Measurements from ENCODE around the gene AVPI1. TPM values are rescaled to one million over a fixed set of nuclear protein-coding genes. Genes with fewer than 3 reads are reported as not detected.
A peak's percentile ranks its signal among the peaks of the same experiment; 100 is the strongest.

Gene AVPI1
- total RNA-seq, 2 experiments from 2014 or later = 10.7 to 11.6 TPM

DNA sequence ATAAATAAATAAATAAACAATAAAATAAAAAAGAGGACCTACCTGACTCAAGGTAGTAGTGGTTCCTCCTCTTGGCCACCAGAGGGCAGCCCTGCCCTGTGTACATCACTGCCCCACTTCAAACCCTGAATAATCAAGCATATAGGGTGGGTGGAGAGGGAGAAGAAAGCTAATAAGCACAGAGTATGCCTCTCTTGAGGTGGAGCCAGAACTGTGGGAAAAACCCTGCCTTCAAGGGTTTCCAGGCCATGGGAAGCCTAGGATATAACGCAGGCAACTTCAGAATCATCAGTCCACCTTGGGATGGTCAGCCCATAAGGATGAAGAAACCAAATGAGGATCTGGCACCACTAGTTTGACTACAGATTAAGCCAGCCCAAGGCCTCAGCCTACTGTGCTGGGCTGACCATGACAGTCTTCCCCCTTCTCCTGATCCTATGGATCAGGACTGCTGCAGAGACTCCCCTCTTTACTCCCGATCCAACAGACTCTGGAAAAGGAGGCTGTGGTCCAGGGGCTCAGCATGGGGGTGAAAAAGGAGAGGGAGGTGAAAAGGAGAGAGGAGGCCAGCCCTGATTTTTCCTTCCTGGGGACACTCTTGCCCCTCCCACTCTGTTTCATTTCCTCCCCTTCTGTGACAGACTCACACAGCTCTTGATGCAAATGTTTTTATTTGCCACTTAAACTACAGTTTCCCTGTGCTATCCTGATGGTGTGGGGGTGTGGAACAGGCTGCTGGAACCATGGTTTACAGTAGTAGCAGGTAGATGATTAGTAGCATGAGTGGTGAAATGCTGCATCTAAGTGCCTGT, 10.1 kb downstream of the AVPI1 start:
- peaks cover 5% of the 10 kb centered on the region for H3K4me1 ChIP-seq (ENCODE audit: insufficient read depth, low read length)
- TF ChIP-seq, protein P1, sequence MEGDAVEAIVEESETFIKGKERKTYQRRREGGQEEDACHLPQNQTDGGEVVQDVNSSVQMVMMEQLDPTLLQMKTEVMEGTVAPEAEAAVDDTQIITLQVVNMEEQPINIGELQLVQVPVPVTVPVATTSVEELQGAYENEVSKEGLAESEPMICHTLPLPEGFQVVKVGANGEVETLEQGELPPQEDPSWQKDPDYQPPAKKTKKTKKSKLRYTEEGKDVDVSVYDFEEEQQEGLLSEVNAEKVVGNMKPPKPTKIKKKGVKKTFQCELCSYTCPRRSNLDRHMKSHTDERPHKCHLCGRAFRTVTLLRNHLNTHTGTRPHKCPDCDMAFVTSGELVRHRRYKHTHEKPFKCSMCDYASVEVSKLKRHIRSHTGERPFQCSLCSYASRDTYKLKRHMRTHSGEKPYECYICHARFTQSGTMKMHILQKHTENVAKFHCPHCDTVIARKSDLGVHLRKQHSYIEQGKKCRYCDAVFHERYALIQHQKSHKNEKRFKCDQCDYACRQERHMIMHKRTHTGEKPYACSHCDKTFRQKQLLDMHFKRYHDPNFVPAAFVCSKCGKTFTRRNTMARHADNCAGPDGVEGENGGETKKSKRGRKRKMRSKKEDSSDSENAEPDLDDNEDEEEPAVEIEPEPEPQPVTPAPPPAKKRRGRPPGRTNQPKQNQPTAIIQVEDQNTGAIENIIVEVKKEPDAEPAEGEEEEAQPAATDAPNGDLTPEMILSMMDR (IDR thresholded peaks at IDR 0.05) = peak; percentile 91
- H3K27me3 Mint-ChIP-seq = no peaks in the 10 kb centered on the region
- no peak overlapping the region for H3K4me3 Mint-ChIP-seq
- peak; percentile 94 for ATAC-seq (ENCODE audit: poor library complexity)
- H3K4me1 Mint-ChIP-seq (ENCODE audit: low read depth) = no peaks in the 10 kb centered on the region
- H3K9me3 ChIP-seq (ENCODE audit: control insufficient read depth in 1 of 2, insufficient read depth in 1 of 2, low read length in 2 of 2) = no peaks in the 10 kb centered on the region
- no peak overlapping the region for H3K27ac Mint-ChIP-seq
- ChIA-PET POLR2A (interaction anchor here (1.2 to 3.0 kb wide), 2 partner anchors 10 to 60 kb away, joined by 5 to 21 read pairs; partner anchors contain the start of genes AVPI1 and ZFYVE27), CTCF (interaction anchor here (0.8 to 3.3 kb wide), 9 partner anchors 9 to 59 kb away, joined by 3 to 27 read pairs (median 5); partner anchors contain the start of genes AVPI1 and ZFYVE27)
- no peak overlapping the region for H3K27ac ChIP-seq (ENCODE audit: low read depth in 1 of 2, low read length in 2 of 2)
- H3K4me3 ChIP-seq (ENCODE audit: low read length) = no peak overlapping the region
- H3K9me3 Mint-ChIP-seq = no peaks in the 10 kb centered on the region
- H3K27me3 ChIP-seq (ENCODE audit: control insufficient read depth in 1 of 2, insufficient read depth in 2 of 2, low read length in 2 of 2) = no peaks in the 10 kb centered on the region
- intact Hi-C loops (cut with DNase I, micrococcal nuclease) = loop anchor here (1.0 to 10.0 kb wide), 5 partner anchors 24 to 368 kb away; partner anchors contain the start of gene MARVELD1 (in 2 of the 2)
- peaks cover 36% of the 10 kb centered on the region for H3K36me3 ChIP-seq (ENCODE audit: insufficient read depth, low read length)
- peaks cover 44% of the 10 kb centered on the region for H3K36me3 Mint-ChIP-seq (ENCODE audit: low read depth)
- peak; percentile 19 to 82 (median 44) for DNase-seq

DNA sequence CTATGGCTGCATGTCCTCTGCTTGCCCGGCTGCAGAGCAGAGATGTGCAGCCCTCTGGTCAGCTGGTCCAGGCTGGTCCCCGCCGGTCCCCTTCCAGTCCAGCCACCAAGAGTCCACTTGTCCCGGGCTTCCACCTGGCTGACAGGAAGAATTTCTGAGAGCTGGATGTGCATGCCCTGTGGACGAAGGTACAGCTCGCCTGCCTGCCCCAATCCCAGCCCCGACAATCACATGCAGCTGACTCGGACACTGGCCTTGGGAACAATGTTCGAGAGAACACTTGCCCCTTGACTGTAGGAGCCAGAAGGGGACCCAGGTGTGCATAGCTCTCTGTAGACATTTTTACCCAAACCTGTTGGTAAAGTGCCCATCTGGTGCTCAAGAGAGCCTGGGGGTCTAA, 11.8 kb downstream of the AVPI1 start:
- no peak for ATAC-seq (ENCODE audit: poor library complexity)
- CTCF ChIA-PET = interaction anchor here (3.3 kb wide), 1 partner anchor 12 kb away, joined by 27 read pairs; the partner anchor contains the start of gene AVPI1
- TF ChIP-seq, protein P1 (IDR thresholded peaks at IDR 0.05) = no peak

DNA sequence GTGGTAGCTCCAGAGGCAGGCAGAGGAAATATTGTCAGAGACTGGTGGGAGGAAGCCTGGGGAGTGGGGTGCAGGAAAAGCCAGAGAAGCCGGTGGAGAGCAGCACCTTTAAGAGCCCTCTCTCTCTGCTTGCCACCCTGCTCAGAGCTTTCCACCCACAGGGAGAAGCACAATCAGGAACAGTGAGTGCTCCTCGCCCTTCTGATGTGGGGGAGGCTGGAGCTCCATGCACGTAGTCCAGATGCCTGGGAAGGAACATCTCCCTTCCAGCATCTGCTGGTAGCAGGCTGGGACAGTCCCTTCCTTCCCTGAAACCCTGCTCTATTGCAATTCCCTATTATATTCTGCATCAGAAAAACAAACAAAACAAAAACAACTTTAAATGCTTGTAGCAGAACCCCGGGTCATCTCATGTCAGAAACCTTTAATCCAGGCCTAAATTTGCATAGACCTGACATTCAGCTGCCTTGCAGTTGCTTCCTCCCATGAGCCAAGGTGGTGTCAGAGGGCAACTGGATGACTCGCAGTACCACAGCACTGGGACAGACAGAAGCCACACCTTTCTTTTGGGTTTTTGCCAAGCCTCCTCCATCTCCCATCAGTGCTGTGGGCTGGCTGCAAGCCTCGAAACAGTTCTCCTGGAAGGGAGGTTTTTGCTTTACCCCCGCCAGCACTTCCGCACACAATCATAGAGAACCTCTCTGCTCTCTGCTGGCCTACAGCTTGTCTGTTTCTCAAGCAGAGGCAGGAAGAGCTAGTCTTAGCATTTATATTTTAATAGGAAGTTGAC, 13.1 kb downstream of the AVPI1 start:
- Histone ChIP-seq H3K27ac (ENCODE audit: low read depth in 1 of 2, low read length in 2 of 2) (no peak overlapping the region), H3K27me3 (ENCODE audit: control insufficient read depth in 1 of 2, insufficient read depth in 2 of 2, low read length in 2 of 2) (no peaks in the 10 kb centered on the region), H3K9me3 (ENCODE audit: control insufficient read depth in 1 of 2, insufficient read depth in 1 of 2, low read length in 2 of 2) (no peaks in the 10 kb centered on the region), H3K4me3 (ENCODE audit: low read length) (no peak overlapping the region), H3K4me1 (ENCODE audit: insufficient read depth, low read length) (peaks cover 5% of the 10 kb centered on the region), H3K36me3 (ENCODE audit: insufficient read depth, low read length) (peaks cover 36% of the 10 kb centered on the region)
- Mint-ChIP-seq H3K36me3 (ENCODE audit: low read depth) (peaks cover 56% of the 10 kb centered on the region), H3K27me3 (no peaks in the 10 kb centered on the region), H3K4me3 (no peak overlapping the region), H3K27ac (no peak overlapping the region), H3K4me1 (ENCODE audit: low read depth) (no peaks in the 10 kb centered on the region), H3K9me3 (no peaks in the 10 kb centered on the region)
- POLR2A ChIA-PET = no interaction called here
- intact Hi-C loops (cut with DNase I, micrococcal nuclease) = loop anchor here in 1 of 2 experiments (10.0 kb wide), 1 partner anchor 371 kb away; no protein-coding TSS in a partner anchor
- DNase-seq = no peak
- CTCF ChIA-PET = no interaction called here
- ATAC-seq (ENCODE audit: poor library complexity) = no peak
- TF ChIP-seq, protein P1 (IDR thresholded peaks at IDR 0.05) = no peak

More for the DNA sequence above, 11.8 kb downstream of the AVPI1 start:
- DNase-seq = no peak
- Mint-ChIP-seq H3K27ac (no peak overlapping the region), H3K9me3 (no peaks in the 10 kb centered on the region), H3K36me3 (ENCODE audit: low read depth) (peaks cover 55% of the 10 kb centered on the region), H3K4me1 (ENCODE audit: low read depth) (no peaks in the 10 kb centered on the region), H3K27me3 (no peaks in the 10 kb centered on the region), H3K4me3 (no peak overlapping the region)
- no peak overlapping the region for H3K27ac ChIP-seq (ENCODE audit: low read depth in 1 of 2, low read length in 2 of 2)
- no peak overlapping the region for H3K4me3 ChIP-seq (ENCODE audit: low read length)
- peaks cover 5% of the 10 kb centered on the region for H3K4me1 ChIP-seq (ENCODE audit: insufficient read depth, low read length)
- POLR2A ChIA-PET = interaction anchor here (3.0 kb wide), 1 partner anchor 11 kb away, joined by 21 read pairs; the partner anchor contains the start of gene AVPI1
- H3K27me3 ChIP-seq (ENCODE audit: control insufficient read depth in 1 of 2, insufficient read depth in 2 of 2, low read length in 2 of 2) = no peaks in the 10 kb centered on the region
- intact Hi-C loops (cut with DNase I, micrococcal nuclease) = loop anchor here (5.0 to 10.0 kb wide), 3 partner anchors 37 to 370 kb away; partner anchors contain the start of gene MARVELD1 (in 2 of the 2)
- H3K9me3 ChIP-seq (ENCODE audit: control insufficient read depth in 1 of 2, insufficient read depth in 1 of 2, low read length in 2 of 2) = no peaks in the 10 kb centered on the region
- peaks cover 36% of the 10 kb centered on the region for H3K36me3 ChIP-seq (ENCODE audit: insufficient read depth, low read length)

All from CD4-positive, alpha-beta T cell (primary cell).